GM12891 (cell line): ENCODE measurements around the gene AMDHD2.
"Not testable (repeated sequence)": the region's sequence is repeated elsewhere in the genome, so short reads cannot be mapped to it uniquely, and the experiment has no call there.

Experiments
- DNase-seq: peaks from one replicate; pipeline ENCODE4 v3.0.0; 2011; ENCODE audit warnings: low spot score; ENCODE audit not compliant: insufficient read length
- FAIRE-seq: peaks from 2 replicates; lab custom pipeline; 2011; peaks lifted over from hg19 to GRCh38; lab: Jason Lieb, UNC
- PAX5 ChIP-seq: IDR thresholded peaks from 2 replicates; pipeline ENCODE4 v1.6.1; 2011; ENCODE audit warnings: low read length, moderate library complexity, mild to moderate bottlenecking; ENCODE audit not compliant: insufficient read depth, severe bottlenecking
- POLR2A ChIP-seq: IDR thresholded peaks from 2 replicates; pipeline ENCODE4 v1.6.1; 2011; ENCODE audit warnings: low read depth, low read length, control low read depth
- POLR2AphosphoS5 ChIP-seq: IDR thresholded peaks from 2 replicates; pipeline ENCODE4 v1.6.1; 2011; ENCODE audit warnings: low read depth, low read length, control low read depth
- POU2F2 ChIP-seq: IDR thresholded peaks from 2 replicates; pipeline ENCODE4 v1.6.1; 2011; ENCODE audit warnings: low read depth, mild to moderate bottlenecking, control low read depth, low read length, moderate library complexity
- SPI1 ChIP-seq: IDR thresholded peaks from 2 replicates; pipeline ENCODE4 v1.6.1; 2011; ENCODE audit warnings: low read depth, low read length, control low read depth
- TAF1 ChIP-seq: IDR thresholded peaks from 2 replicates; pipeline ENCODE4 v1.6.1; 2011; ENCODE audit warnings: low read depth, low read length, control low read depth

Gene AMDHD2

GRCh38 chr16:2528161-2529060 is 8.2 kb downstream of the AMDHD2 start:
- TF ChIP-seq TAF1 (no peak), PAX5 (no peak), SPI1 (no peak), POLR2AphosphoS5 (no peak), POU2F2 (no peak), POLR2A (no peak)
- no peak for DNase-seq
- no peak for FAIRE-seq

- TF ChIP-seq POU2F2 (no peak), PAX5 (no peak), TAF1 (no peak), POLR2AphosphoS5 (no peak), POLR2A (no peak), SPI1 (no peak)
- DNase-seq = no peak
- no peak for FAIRE-seq
These were observed 9.1 kb downstream of the AMDHD2 start for GRCh38 chr16:2529061-2529931.

GRCh38 chr16:2529961-2530628 is 9.9 kb downstream of the AMDHD2 start:
- TF ChIP-seq SPI1 = no peak
- no peak for TF ChIP-seq PAX5
- no peak for TF ChIP-seq TAF1
- no peak; the same call in 1 of the 2 replicates for TF ChIP-seq POLR2AphosphoS5
- TF ChIP-seq POU2F2 = no peak
- TF ChIP-seq POLR2A = no peak
- DNase-seq = no peak
- no peak for FAIRE-seq

GRCh38 chr16:2530629-2531318 is 10.6 kb downstream of the AMDHD2 start:
- FAIRE-seq = no peak

GRCh38 chr16:2531371-2531695 is 11.2 kb downstream of the AMDHD2 start, which contains the start of gene CEMP1:
Gene CEMP1 (minus strand): TSS chr16:2531408. CDS start chr16:2531073, 335 bp downstream.
- TF ChIP-seq POLR2A = no peak
- no peak for TF ChIP-seq SPI1
- no peak for TF ChIP-seq POU2F2
- TF ChIP-seq TAF1 = no peak
- TF ChIP-seq POLR2AphosphoS5 = no peak
- no peak for TF ChIP-seq PAX5
- DNase-seq (no peak), FAIRE-seq (peak; percentile 48)

More at GRCh38 chr16:2530629-2531318, 10.6 kb downstream of the AMDHD2 start:
- no peak for DNase-seq
- TF ChIP-seq TAF1 (no peak), POLR2A (peak; percentile 57; the same call in 1 of the 2 replicates)

GRCh38 chr16:2531696-2532493 is 11.7 kb downstream of the AMDHD2 start:
- peak; percentile 99 for FAIRE-seq
- 0 out of 2 replicates have a peak, but pooled peaks have one; percentile 53 for TF ChIP-seq TAF1
- TF ChIP-seq POLR2A = peak; percentile 68
- TF ChIP-seq PAX5 = no peak
- TF ChIP-seq POU2F2 = peak; percentile 68
- no peak for TF ChIP-seq SPI1
- TF ChIP-seq POLR2AphosphoS5 = peak; percentile 77

GRCh38 chr16:2532494-2533141 is 12.4 kb downstream of the AMDHD2 start:
- FAIRE-seq = no peak
- DNase-seq = no peak
- TF ChIP-seq POU2F2 (no peak), TAF1 (0 out of 2 replicates have a peak, but pooled peaks have one; percentile 18), SPI1 (no peak), POLR2AphosphoS5 (no peak), POLR2A (peak; percentile 51; the same call in 1 of the 2 replicates), PAX5 (no peak)

More at GRCh38 chr16:2531696-2532493, 11.7 kb downstream of the AMDHD2 start:
- DNase-seq = peak; percentile 99

GRCh38 chr16:2533142-2533755 is 13.1 kb downstream of the AMDHD2 start:
- DNase-seq, FAIRE-seq: not testable (repeated sequence)
